ENCODE data around the gene PEX6.

Gene PEX6

GRCh38 chr6:42989923-42990322, 10.9 kb upstream of the PEX6 start:
- no peak for ATAC-seq
- TF ChIP-seq ESRRG (CRISPR knock-in tag; IDR thresholded peaks at IDR 0.05) (no peak), OSR1 (CRISPR knock-in tag; IDR thresholded peaks at IDR 0.05) (no peak), ZNF70 (CRISPR knock-in tag; IDR thresholded peaks at IDR 0.05) (no peak), ZNF8 (CRISPR knock-in tag; IDR thresholded peaks at IDR 0.05) (no peak), ISL1 (CRISPR knock-in tag; IDR thresholded peaks at IDR 0.05) (no peak), ZC3H10 (CRISPR knock-in tag; IDR thresholded peaks at IDR 0.05) (no peak), SNAI2 (CRISPR knock-in tag; IDR thresholded peaks at IDR 0.05) (no peak), PATZ1 (CRISPR knock-in tag; IDR thresholded peaks at IDR 0.05; ENCODE audit: borderline replicate concordance) (no peak), CREB5 (CRISPR knock-in tag; IDR thresholded peaks at IDR 0.05; ENCODE audit: low read depth) (no peak), PPARA (CRISPR knock-in tag; IDR thresholded peaks at IDR 0.05; ENCODE audit: borderline replicate concordance) (no peak)

GRCh38 chr6:42988486-42989020, 9.6 kb upstream of the PEX6 start:
- TF ChIP-seq PPARA (CRISPR knock-in tag; IDR thresholded peaks at IDR 0.05; ENCODE audit: borderline replicate concordance): no peak
- no peak for TF ChIP-seq CSRNP3 (CRISPR knock-in tag; IDR thresholded peaks at IDR 0.05)
- no peak for TF ChIP-seq CREB5 (CRISPR knock-in tag; IDR thresholded peaks at IDR 0.05; ENCODE audit: low read depth)
- no peak for TF ChIP-seq ZNF565 (CRISPR knock-in tag; conservative IDR thresholded peaks at IDR 0.05; ENCODE audit: low read depth)
- no peak for TF ChIP-seq ZNF8 (CRISPR knock-in tag; IDR thresholded peaks at IDR 0.05)
- TF ChIP-seq ESRRG (CRISPR knock-in tag; IDR thresholded peaks at IDR 0.05): no peak
- no peak for TF ChIP-seq ISL1 (CRISPR knock-in tag; IDR thresholded peaks at IDR 0.05)
- no peak for TF ChIP-seq RARB (CRISPR knock-in tag; IDR thresholded peaks at IDR 0.05)
- no peak for ATAC-seq

GRCh38 chr6:42987533-42988451, 8.8 kb upstream of the PEX6 start:
- TF ChIP-seq ARNTL (CRISPR knock-in tag; IDR thresholded peaks at IDR 0.05; ENCODE audit: borderline replicate concordance, low read depth) (no peak), TSHZ2 (CRISPR knock-in tag; IDR thresholded peaks at IDR 0.05) (no peak), ZFP3 (CRISPR knock-in tag; IDR thresholded peaks at IDR 0.05) (no peak), ZC3H10 (CRISPR knock-in tag; IDR thresholded peaks at IDR 0.05) (no peak), PATZ1 (CRISPR knock-in tag; IDR thresholded peaks at IDR 0.05; ENCODE audit: borderline replicate concordance) (no peak), RARB (CRISPR knock-in tag; IDR thresholded peaks at IDR 0.05) (no peak), PPARA (CRISPR knock-in tag; IDR thresholded peaks at IDR 0.05; ENCODE audit: borderline replicate concordance) (no peak), ZNF70 (CRISPR knock-in tag; IDR thresholded peaks at IDR 0.05) (no peak), GLIS3 (CRISPR knock-in tag; IDR thresholded peaks at IDR 0.05) (no peak), ISL1 (CRISPR knock-in tag; IDR thresholded peaks at IDR 0.05) (no peak)
- ATAC-seq: no peak
